ENCODE data around the gene NCDN. TPM values are rescaled to one million over a fixed set of nuclear protein-coding genes. Genes with fewer than 3 reads are reported as not detected.

The NCDN gene
- total RNA-seq, 2 donors from 2014 or later: 9.7 to 18.0 TPM

DNA sequence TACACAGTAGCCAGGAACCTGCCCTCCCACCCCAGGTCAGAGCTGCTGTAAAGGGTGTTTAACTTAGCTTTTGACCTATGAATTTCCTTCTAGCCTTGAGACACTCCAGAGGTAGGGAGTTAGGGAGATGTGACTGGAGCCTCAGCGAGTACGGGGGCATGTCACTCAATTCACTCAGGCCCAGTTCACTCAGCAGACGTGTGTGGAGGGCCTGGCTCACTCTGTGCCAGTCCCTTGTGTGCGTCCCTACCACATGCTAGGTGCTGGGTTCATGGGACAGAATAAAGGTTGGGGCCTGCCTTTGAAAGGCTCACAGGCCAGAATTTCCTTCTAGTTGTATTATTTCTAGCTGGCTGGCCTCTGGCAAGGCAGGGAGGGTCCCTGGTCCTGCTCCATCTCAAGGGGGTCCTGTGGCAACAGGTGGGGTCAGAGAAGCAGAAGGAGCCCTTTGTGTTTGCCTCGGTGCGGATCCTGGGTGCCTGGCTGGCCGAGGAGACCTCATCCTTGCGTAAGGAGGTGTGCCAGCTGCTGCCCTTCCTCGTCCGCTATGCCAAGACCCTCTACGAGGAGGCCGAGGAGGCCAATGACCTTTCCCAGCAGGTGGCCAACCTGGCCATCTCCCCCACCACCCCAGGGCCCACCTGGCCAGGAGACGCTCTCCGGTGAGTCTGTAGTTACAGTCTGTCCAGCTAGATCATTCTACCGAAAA, 4.5 kb downstream of the NCDN start:
- H3K27me3 ChIP-seq: no peaks in the 10 kb centered on the region
- H3K4me3 ChIP-seq: no peak overlapping the region
- H3K9me3 ChIP-seq: no peaks in the 10 kb centered on the region
- H3K27ac ChIP-seq: no peak overlapping the region
- no peaks in the 10 kb centered on the region for H3K36me3 ChIP-seq
- no peaks in the 10 kb centered on the region for H3K4me1 ChIP-seq
- H3K9ac ChIP-seq (ENCODE audit: low read depth in 2 of 2, low read length in 2 of 2): no peak overlapping the region
- TF ChIP-seq, protein P1, sequence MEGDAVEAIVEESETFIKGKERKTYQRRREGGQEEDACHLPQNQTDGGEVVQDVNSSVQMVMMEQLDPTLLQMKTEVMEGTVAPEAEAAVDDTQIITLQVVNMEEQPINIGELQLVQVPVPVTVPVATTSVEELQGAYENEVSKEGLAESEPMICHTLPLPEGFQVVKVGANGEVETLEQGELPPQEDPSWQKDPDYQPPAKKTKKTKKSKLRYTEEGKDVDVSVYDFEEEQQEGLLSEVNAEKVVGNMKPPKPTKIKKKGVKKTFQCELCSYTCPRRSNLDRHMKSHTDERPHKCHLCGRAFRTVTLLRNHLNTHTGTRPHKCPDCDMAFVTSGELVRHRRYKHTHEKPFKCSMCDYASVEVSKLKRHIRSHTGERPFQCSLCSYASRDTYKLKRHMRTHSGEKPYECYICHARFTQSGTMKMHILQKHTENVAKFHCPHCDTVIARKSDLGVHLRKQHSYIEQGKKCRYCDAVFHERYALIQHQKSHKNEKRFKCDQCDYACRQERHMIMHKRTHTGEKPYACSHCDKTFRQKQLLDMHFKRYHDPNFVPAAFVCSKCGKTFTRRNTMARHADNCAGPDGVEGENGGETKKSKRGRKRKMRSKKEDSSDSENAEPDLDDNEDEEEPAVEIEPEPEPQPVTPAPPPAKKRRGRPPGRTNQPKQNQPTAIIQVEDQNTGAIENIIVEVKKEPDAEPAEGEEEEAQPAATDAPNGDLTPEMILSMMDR (IDR thresholded peaks at IDR 0.05): no peak
- intact Hi-C loops (cut with DNase I): no loop called here
- no peak for DNase-seq

DNA sequence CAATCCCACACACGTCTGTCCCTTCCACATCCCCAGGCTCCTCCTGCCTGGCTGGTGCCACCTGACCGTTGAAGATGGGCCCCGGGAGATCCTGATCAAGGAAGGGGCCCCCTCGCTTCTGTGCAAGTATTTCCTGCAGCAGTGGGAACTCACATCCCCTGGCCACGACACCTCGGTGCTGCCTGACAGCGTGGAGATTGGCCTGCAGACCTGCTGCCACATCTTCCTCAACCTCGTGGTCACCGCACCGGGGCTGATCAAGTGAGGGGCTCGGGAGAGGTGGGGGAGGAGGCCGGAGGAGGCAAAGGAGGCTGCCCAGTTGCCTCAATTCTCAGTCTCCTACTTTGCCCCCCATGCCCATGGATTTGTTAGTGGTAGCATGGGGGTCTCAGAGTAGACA, 5.6 kb downstream of the NCDN start:
- no peaks in the 10 kb centered on the region for H3K27me3 ChIP-seq
- intact Hi-C loops (cut with DNase I): no loop called here
- no peaks in the 10 kb centered on the region for H3K9me3 ChIP-seq
- no peak overlapping the region for H3K4me3 ChIP-seq
- H3K36me3 ChIP-seq: no peaks in the 10 kb centered on the region
- H3K4me1 ChIP-seq: no peaks in the 10 kb centered on the region
- no peak overlapping the region for H3K9ac ChIP-seq (ENCODE audit: low read depth in 2 of 2, low read length in 2 of 2)
- no peak overlapping the region for H3K27ac ChIP-seq
- no peak for DNase-seq
- TF ChIP-seq, protein P1 (IDR thresholded peaks at IDR 0.05): no peak

DNA sequence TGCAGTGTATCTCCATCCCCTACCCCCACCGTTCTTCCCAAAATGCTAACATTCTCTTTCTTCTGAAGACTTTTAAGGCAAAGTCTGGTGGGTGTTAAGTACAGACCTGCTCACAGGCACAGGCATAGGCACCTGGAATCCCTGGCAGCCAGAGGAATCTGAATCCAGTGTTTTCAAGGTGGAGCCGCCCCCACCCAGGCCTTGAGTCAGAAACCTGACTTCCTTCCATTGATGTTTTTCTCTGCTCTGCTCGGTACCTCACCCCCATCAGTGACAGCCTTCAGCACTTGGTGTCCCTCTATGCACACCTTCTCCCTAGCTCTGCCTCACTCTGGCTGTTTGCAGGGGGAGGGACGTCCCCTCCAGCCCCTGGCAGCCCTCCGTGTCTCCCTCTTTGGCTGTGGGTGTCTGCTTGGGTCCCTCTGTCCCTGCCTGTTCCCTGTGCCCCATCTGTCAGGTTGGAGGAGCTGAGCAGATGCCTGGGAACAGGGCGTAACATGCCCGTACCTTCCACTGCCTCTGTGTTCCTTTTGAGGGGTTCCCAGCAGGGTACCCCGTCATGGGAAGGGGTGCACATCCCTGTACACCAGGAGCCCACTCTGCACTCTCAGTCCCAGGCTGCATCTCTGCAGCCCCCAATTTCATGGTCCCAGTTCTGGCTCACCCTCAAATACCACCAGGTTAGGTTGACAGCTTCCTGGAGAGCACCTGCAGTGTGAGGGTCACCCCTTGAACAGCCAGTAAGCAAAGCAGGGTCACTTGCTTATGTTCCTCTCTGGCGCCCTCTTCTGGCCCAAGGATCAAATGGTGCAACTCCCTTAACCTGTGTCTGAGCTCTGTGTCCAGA, 6.7 kb downstream of the NCDN start:
- peak; percentile 88 for DNase-seq
- Histone ChIP-seq H3K27me3 (no peaks in the 10 kb centered on the region), H3K27ac (no peak overlapping the region), H3K36me3 (no peaks in the 10 kb centered on the region), H3K9ac (ENCODE audit: low read depth in 2 of 2, low read length in 2 of 2) (no peak overlapping the region), H3K4me3 (no peak overlapping the region), H3K9me3 (no peaks in the 10 kb centered on the region), H3K4me1 (no peaks in the 10 kb centered on the region)
- intact Hi-C loops (cut with DNase I): loop anchor here (1.0 kb wide), 1 partner anchor 112 kb away; no protein-coding TSS in a partner anchor
- TF ChIP-seq, protein P1 (IDR thresholded peaks at IDR 0.05): peak; percentile 79

DNA sequence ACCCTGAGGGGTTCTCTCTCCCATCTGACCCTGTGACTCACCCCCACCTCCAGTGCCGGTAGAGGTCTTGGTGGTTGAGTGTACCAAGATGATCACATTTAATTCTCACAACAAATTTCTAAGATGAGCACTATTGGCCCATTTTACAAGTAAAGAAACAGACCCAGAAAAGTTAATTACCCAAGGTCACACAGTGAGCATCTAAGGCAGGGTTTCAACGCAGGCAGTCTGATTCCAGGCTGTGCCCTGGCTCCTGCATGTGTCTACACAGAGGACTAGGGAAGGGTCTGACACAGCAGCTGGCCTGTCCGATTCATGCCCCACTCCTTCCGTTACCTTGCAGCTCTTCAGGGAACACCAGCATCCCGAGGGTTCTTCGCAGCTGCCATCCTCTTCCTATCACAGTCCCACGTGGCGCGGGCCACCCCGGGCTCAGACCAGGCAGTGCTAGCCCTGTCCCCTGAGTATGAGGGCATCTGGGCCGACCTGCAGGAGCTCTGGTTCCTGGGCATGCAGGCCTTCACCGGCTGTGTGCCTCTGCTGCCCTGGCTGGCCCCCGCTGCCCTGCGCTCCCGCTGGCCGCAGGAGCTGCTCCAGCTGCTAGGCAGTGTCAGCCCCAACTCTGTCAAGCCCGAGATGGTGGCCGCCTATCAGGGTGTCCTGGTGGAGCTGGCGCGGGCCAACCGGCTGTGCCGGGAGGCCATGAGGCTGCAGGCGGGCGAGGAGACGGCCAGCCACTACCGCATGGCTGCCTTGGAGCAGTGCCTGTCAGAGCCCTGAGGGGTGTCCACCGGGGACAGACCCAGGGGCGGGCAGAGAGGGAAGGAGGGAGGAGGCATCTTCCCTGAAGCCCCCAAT, 7.5 kb downstream of the NCDN start:
- Histone ChIP-seq H3K9me3 (no peaks in the 10 kb centered on the region), H3K4me3 (no peak overlapping the region), H3K9ac (ENCODE audit: low read depth in 2 of 2, low read length in 2 of 2) (no peak overlapping the region), H3K36me3 (no peaks in the 10 kb centered on the region), H3K27ac (no peak overlapping the region), H3K4me1 (no peaks in the 10 kb centered on the region), H3K27me3 (no peaks in the 10 kb centered on the region)
- intact Hi-C loops (cut with DNase I): loop anchor here (1.0 to 5.0 kb wide), 2 partner anchors 113 to 207 kb away; no protein-coding TSS in a partner anchor
- no peak for DNase-seq
- TF ChIP-seq, protein P1 (IDR thresholded peaks at IDR 0.05): no peak

DNA sequence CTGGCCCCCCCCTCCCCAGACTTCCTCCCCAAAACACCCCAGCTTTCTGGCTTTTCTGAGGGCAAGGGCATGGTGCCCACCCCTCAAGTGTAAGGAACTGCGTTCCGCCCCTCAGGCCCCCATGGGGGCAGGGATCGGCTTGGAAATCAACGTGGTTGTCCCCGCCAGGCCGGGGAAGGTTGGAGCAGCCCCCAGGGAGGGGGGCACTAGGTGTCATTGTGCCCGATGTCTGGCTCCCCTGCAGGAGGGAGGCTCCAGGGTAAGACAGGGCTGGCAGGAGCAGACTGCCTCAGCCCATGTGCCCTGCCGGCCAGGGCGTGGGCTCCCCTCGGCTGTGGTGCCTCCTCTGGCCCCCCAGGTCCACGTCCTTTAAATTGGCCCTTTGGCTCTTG, 8.1 kb downstream of the NCDN start:
- Histone ChIP-seq H3K4me3 (no peak overlapping the region), H3K27ac (no peak overlapping the region), H3K9ac (ENCODE audit: low read depth in 2 of 2, low read length in 2 of 2) (no peak overlapping the region), H3K36me3 (no peaks in the 10 kb centered on the region), H3K27me3 (no peaks in the 10 kb centered on the region), H3K9me3 (no peaks in the 10 kb centered on the region), H3K4me1 (no peaks in the 10 kb centered on the region)
- TF ChIP-seq, protein P1 (IDR thresholded peaks at IDR 0.05): no peak
- DNase-seq: no peak
- intact Hi-C loops (cut with DNase I): loop anchor here (5.0 kb wide), 1 partner anchor 207 kb away; no protein-coding TSS in a partner anchor
